HG03045 (cell line): ENCODE results near the gene RXFP1.

Experiments used
- ATAC-seq: cut with Tn5 transposase; IDR thresholded peaks from one replicate; pipeline ENCODE4 v1.9.1; 2021; ENCODE audit warnings: mild to moderate bottlenecking, moderate library complexity; ENCODE audit not compliant: unreplicated experiment

Gene RXFP1

GRCh38 chr4:158540125-158540907, 18.6 kb downstream of the RXFP1 start:
- no peak for ATAC-seq

GRCh38 chr4:158541506-158541905, 19.8 kb downstream of the RXFP1 start:
- no peak for ATAC-seq

- no peak for ATAC-seq
Measured at GRCh38 chr4:158543191-158543590, 21.5 kb downstream of the RXFP1 start.

GRCh38 chr4:158544141-158544540, 22.5 kb downstream of the RXFP1 start:
- no peak for ATAC-seq

- no peak for ATAC-seq
Measured at GRCh38 chr4:158553364-158553763, 31.7 kb downstream of the RXFP1 start.

GRCh38 chr4:158560284-158560683, 38.6 kb downstream of the RXFP1 start:
- no peak for ATAC-seq

GRCh38 chr4:158566860-158567259, 45.2 kb downstream of the RXFP1 start:
- no peak for ATAC-seq

GRCh38 chr4:158571736-158572135, 50.1 kb downstream of the RXFP1 start:
- no peak for ATAC-seq

- no peak for ATAC-seq
Measured at GRCh38 chr4:158572608-158573007, 50.9 kb downstream of the RXFP1 start.

- no peak for ATAC-seq
Measured at GRCh38 chr4:158578476-158578875, 56.8 kb downstream of the RXFP1 start.

- no peak for ATAC-seq
Measured at GRCh38 chr4:158580064-158580463, 58.4 kb downstream of the RXFP1 start.

- no peak for ATAC-seq
Measured at GRCh38 chr4:158581161-158581560, 59.5 kb downstream of the RXFP1 start.

- ATAC-seq, result no peak
Measured at GRCh38 chr4:158586881-158587280, 65.2 kb downstream of the RXFP1 start.

- ATAC-seq, result no peak
Measured at GRCh38 chr4:158588285-158588684, 66.6 kb downstream of the RXFP1 start.

- no peak for ATAC-seq
Measured at GRCh38 chr4:158588777-158589176, 67.1 kb downstream of the RXFP1 start.

- ATAC-seq, result no peak
Measured at GRCh38 chr4:158590306-158590705, 68.6 kb downstream of the RXFP1 start.

- no peak for ATAC-seq
Measured at GRCh38 chr4:158590824-158591223, 69.1 kb downstream of the RXFP1 start.

GRCh38 chr4:158597879-158598596, 76.4 kb downstream of the RXFP1 start:
- ATAC-seq, result no peak

GRCh38 chr4:158599150-158599549, 77.5 kb downstream of the RXFP1 start:
- no peak for ATAC-seq

- no peak for ATAC-seq
Measured at GRCh38 chr4:158599765-158600498, 78.2 kb downstream of the RXFP1 start.

GRCh38 chr4:158604369-158604768, 82.7 kb downstream of the RXFP1 start:
- no peak for ATAC-seq

- no peak for ATAC-seq
Measured at GRCh38 chr4:158605393-158605792, 83.7 kb downstream of the RXFP1 start.
